ENCODE measurements around the gene GPR25. TPM values are rescaled to one million over a fixed set of nuclear protein-coding genes. Genes with fewer than 3 reads are reported as not detected.

Gene GPR25
- total RNA-seq, 1 donor from 2014 or later = not detected

Other genes with a start within 250 kb of the GPR25 start
- gene DDX59, start 203.1 kb upstream of the GPR25 start, total RNA-seq = 12.7 TPM
- 37.4 TPM for gene CAMSAP2, start 134.1 kb upstream of the GPR25 start, total RNA-seq
- not detected for gene INAVA, start 21.9 kb downstream of the GPR25 start, total RNA-seq
- 0.43 TPM for gene KIF21B, start 150.7 kb downstream of the GPR25 start, total RNA-seq
- not detected for gene CACNA1S, start 239.4 kb downstream of the GPR25 start, total RNA-seq

Measured in Right ventricle myocardium inferior (tissue), 1 donor.